SW 1271 (cell line): Measurements from ENCODE around the gene SPRED2.

Source experiments
- DNase-seq, 2 experiments: peaks; one replicate each; lab custom pipeline; 2025; lab: John Stamatoyannopoulos, UW

Gene SPRED2

DNA sequence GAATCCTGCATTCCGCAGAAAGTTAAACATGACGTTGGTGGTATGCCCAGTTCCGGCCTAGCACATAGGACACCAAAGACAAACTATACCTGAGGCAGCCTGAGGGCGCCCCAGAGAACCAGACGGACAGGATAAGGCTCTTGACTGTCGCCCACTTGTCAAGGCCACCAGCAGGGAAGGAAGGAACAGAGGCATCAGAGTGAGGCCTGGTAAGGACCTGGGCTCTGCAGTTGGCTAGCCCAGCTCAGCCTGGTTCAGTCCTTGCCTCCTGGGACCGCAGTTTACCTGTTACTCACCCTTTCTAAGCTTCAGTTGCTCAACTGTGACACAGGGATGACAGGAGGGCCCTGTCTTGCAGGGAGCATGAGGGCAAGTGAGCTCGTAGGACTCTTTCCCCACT lies 122.7 kb downstream of the SPRED2 start:
- no peak for DNase-seq

- DNase-seq, result no peak
Observed at GRCh38 chr2:65305934-65306333, 126.5 kb downstream of the SPRED2 start.

DNA sequence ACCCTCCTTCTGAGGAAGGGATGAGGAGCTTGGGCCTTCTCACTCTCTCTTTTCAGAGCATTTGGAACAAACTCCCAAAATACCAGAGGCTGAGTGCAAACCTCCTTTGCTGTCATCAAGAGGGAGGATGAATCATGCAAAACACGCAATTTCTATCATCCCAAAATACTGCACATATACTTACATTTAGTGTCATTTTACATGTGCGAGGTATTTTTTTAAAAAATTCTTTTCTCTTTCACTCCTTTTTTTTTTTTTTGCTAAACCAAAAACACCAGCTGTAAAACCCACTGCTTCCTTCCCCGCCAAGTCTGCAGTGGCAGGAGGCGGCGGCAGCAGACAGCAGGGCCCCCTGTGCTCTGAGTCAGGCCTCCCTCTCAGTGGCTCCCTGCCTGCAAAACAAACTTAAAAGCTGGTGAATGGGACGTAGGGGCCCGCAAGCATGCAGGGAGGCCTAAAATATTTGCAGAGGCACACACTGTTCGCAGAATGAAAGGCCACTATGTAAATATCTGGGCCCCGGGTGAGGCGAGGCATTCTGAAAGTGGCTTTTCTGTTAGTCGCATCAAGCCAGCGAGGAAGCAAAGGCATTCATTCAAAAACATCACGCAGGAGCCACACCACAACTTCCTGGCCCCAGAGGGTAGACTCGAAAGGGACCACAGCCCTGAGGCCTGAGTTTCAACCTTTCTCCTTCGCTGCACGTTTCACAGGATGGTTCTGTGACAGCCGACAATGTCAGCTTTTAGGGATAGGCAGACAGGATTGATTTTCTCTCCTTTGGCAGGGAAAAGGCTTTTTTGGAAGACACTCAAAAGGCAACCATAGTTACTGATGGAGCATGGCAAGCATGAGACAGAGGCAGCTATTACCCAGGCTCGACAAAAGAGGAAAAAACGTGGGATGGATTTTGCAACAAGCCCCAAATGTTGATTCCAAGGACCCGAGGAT lies 131.4 kb downstream of the SPRED2 start:
- DNase-seq, result no peak

GRCh38 chr2:65300134-65300760 lies 132.2 kb downstream of the SPRED2 start:
- no peak for DNase-seq

GRCh38 chr2:65299246-65299645 lies 133.2 kb downstream of the SPRED2 start:
- no peak for DNase-seq

DNA sequence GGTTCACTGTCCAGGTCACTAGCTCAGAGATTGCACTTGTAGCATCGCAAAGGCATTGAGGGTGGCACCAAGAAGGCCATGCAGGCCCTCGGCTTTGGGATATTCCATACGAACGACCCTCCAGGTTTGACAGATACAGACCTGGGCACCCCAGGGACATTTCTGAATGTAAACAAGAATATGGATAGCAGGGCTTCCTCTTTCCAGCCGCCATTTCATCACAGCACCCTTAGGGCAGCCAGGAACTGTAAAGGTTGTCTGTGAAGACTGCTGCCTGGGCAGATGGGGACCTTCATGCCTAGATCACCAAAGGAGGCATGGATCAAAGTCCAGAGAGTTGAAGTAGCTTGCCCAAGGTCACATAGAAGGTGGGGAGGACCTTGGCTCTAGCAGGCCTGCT lies 134.3 kb downstream of the SPRED2 start:
- DNase-seq, result no peak

DNA sequence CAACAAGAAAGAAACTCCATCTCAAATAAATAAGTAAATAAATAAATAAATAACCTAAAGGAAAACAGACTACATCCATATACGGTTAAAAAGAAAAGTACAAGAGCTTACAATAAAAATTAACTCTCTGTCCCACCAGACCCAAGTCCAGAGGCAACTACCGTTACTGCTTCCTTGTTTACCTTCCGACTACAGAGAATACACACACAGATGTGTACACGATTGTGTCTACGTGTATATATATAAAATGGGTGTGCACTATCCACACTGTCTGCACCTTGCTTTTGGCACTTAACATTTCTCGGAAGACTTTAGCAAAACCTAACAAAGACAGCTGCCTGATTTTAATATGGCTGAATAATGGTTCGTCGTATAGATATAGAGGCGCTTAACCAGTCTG lies 134.9 kb downstream of the SPRED2 start:
- DNase-seq, result no peak

GRCh38 chr2:65296971-65297370 lies 135.4 kb downstream of the SPRED2 start:
- no peak for DNase-seq

DNA sequence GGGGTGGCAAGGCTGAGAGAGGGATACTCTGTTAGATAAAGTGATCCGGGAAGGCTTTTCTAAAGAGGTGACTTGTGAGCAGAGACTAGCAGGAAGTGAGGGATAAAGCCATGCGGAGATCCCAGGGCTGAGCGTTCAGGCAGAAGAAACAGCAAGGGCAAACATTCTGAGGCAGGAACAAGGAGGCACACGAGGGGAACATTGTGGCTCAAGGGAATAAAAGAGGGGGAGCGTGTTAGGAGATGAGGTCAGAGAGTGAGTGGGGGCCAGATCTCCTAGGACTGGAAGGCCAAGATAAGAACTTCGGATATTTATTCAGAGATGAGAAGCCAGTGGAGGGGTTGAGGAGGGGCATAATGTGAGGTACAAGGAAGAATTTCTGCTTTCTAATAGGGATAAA lies 137.7 kb downstream of the SPRED2 start:
- DNase-seq, result no peak

GRCh38 chr2:65294136-65294535 lies 138.3 kb downstream of the SPRED2 start:
- no peak for DNase-seq

GRCh38 chr2:65293376-65293775 lies 139.0 kb downstream of the SPRED2 start:
- DNase-seq, result no peak

DNA sequence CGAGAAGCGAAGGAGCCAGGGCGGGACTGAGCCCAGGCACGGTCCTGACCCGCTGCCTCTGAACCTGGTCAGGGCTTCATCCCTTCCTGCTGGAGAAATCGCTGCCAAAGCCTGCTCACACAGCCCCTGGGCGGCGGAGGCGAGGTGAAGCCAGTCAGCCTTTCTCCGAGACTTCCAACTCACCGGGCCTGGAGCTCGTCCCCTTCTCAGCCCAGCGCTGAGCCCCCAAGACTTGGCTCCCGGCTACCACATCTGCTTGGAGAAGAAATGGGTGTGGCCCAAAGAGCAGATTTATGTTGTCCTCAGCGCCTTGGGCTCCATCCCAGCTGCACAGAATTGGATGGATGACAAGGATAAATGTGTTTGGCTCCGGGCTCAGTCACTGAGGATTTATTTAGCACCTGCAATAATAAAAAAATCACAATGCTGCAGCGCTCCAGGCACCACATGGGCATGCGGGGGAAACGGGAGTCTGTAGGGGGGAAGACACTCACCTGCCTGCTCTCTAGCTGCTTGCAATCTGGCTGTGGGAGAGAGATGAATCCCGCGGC lies 139.9 kb downstream of the SPRED2 start:
- DNase-seq, result no peak

GRCh38 chr2:65292106-65292400 lies 140.3 kb downstream of the SPRED2 start:
- DNase-seq, result no peak

GRCh38 chr2:65291216-65292105 lies 140.9 kb downstream of the SPRED2 start:
- DNase-seq, result no peak

- no peak for DNase-seq
Observed at GRCh38 chr2:65287364-65287763, 145.0 kb downstream of the SPRED2 start.

- DNase-seq, result no peak
Observed at GRCh38 chr2:65282477-65283053, 149.8 kb downstream of the SPRED2 start.

GRCh38 chr2:65281627-65282351 lies 150.6 kb downstream of the SPRED2 start:
- no peak for DNase-seq

- no peak for DNase-seq
Observed at GRCh38 chr2:65279756-65280155, 152.6 kb downstream of the SPRED2 start.

GRCh38 chr2:65278531-65278981 lies 153.8 kb downstream of the SPRED2 start:
- DNase-seq, result no peak

DNA sequence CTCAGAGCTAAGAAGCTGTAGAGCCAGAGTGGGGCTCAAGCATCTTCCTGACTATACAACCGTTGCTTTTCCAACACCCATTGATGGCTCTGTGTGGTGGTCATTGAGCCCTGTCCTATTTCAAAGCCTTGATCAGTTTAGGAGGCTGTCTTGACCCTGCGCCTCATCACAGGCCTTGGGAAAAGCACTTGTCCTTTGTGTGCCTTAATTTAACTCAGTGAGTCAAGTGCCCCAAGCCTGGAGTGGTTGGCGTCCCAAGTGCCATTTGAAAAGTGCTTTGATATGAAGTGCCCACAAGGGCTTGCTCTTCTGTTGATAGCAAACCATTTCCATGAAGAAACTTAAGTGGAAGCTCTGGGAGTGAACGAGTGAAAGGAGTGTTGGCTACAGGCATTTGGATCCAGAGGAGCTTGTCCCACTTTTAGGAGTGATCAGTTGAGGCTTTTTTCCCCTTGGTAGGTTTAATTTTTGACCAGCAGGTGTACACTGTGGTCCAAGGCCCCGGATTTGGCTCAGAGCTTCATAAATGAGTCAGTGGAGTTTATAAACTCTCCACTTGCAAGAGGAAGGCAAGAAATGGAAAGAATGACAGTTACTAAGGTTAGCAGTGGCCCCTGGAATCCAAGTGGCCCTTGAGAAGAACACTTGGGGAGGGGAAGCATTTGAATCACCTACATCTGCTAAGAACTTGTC lies 154.5 kb downstream of the SPRED2 start:
- no peak for DNase-seq

- DNase-seq, result no peak
Observed at GRCh38 chr2:65277118-65277517, 155.3 kb downstream of the SPRED2 start.
